ENCODE results near the gene NOXO1. TPM values are rescaled to one million over a fixed set of nuclear protein-coding genes. Genes with fewer than 3 reads are reported as not detected.
"Not testable (repeated sequence)": the region's sequence is repeated elsewhere in the genome, so short reads cannot be mapped to it uniquely, and the experiment has no call there.

NOXO1 gene
- polyA plus RNA-seq, 1 experiment = not detected

GRCh38 chr16:1941162-1942046 lies 39.9 kb downstream of the NOXO1 start:
- ChIA-PET POLR2A (interaction anchor here (0.7 to 1.1 kb wide), 2 partner anchors 18 to 23 kb away, joined by 3 to 6 read pairs; partner anchors contain the start of gene RPS2), CTCF (interaction anchor here (0.5 to 1.4 kb wide), 5 partner anchors 9 to 603 kb away, joined by 3 to 6 read pairs (median 3); no protein-coding TSS in a partner anchor)
- no peak overlapping the region for H3K27ac ChIP-seq (ENCODE audit: low read depth, low read length)
- no peaks in the 10 kb centered on the region; the same call in 1 of the 2 replicates for H3K9me3 ChIP-seq (ENCODE audit: control insufficient read depth, insufficient read depth, low read length)
- H3K4me3 ChIP-seq (ENCODE audit: low read depth, low read length) = peak overlapping the region; percentile 88; the same call in 1 of the 2 replicates
- TF ChIP-seq CTCF (IDR thresholded peaks at IDR 0.05; ENCODE audit: low read depth, low read length) = no peak
- no peaks in the 10 kb centered on the region for H3K27me3 ChIP-seq (ENCODE audit: control insufficient read depth, insufficient read depth, low read length)
- no peak for DNase-seq (ENCODE audit: low read depth, low spot score)

- no peaks in the 10 kb centered on the region for H3K27me3 ChIP-seq (ENCODE audit: control insufficient read depth, insufficient read depth, low read length)
- H3K27ac ChIP-seq (ENCODE audit: low read depth, low read length) = no peak overlapping the region
- no peak for DNase-seq (ENCODE audit: low read depth, low spot score)
- H3K9me3 ChIP-seq (ENCODE audit: control insufficient read depth, insufficient read depth, low read length) = no peaks in the 10 kb centered on the region; the same call in 1 of the 2 replicates
- no peak overlapping the region for H3K4me3 ChIP-seq (ENCODE audit: low read depth, low read length)
- POLR2A ChIA-PET = interaction anchor here (0.7 kb wide), 1 partner anchor 19 kb away, joined by 3 read pairs; no protein-coding TSS in a partner anchor
- CTCF ChIA-PET = interaction anchor here (0.7 to 1.4 kb wide), 3 partner anchors 8 to 85 kb away, joined by 3 to 6 read pairs (median 5); no protein-coding TSS in a partner anchor
- no peak for TF ChIP-seq CTCF (IDR thresholded peaks at IDR 0.05; ENCODE audit: low read depth, low read length)
Measured at GRCh38 chr16:1940273-1941161, 40.8 kb downstream of the NOXO1 start.

GRCh38 chr16:1939833-1940232 lies 41.4 kb downstream of the NOXO1 start:
- H3K27me3 ChIP-seq (ENCODE audit: control insufficient read depth, insufficient read depth, low read length); H3K27ac ChIP-seq (ENCODE audit: low read depth, low read length); DNase-seq (ENCODE audit: low read depth, low spot score); CTCF ChIA-PET; H3K4me3 ChIP-seq (ENCODE audit: low read depth, low read length); POLR2A ChIA-PET; H3K9me3 ChIP-seq (ENCODE audit: control insufficient read depth, insufficient read depth, low read length): not testable (repeated sequence)

GRCh38 chr16:1938910-1939309 lies 42.4 kb downstream of the NOXO1 start:
- POLR2A ChIA-PET = no interaction called here
- H3K27ac ChIP-seq (ENCODE audit: low read depth, low read length) = no peak overlapping the region
- no peaks in the 10 kb centered on the region for H3K27me3 ChIP-seq (ENCODE audit: control insufficient read depth, insufficient read depth, low read length)
- no peaks in the 10 kb centered on the region for H3K9me3 ChIP-seq (ENCODE audit: control insufficient read depth, insufficient read depth, low read length)
- no peak for DNase-seq (ENCODE audit: low read depth, low spot score)
- no peak overlapping the region for H3K4me3 ChIP-seq (ENCODE audit: low read depth, low read length)
- CTCF ChIA-PET = no interaction called here
- TF ChIP-seq CTCF (IDR thresholded peaks at IDR 0.05; ENCODE audit: low read depth, low read length) = no peak

- Histone ChIP-seq H3K27me3 (ENCODE audit: control insufficient read depth, insufficient read depth, low read length) (no peaks in the 10 kb centered on the region), H3K27ac (ENCODE audit: low read depth, low read length) (no peak overlapping the region), H3K9me3 (ENCODE audit: control insufficient read depth, insufficient read depth, low read length) (no peaks in the 10 kb centered on the region), H3K4me3 (ENCODE audit: low read depth, low read length) (no peak overlapping the region)
- CTCF ChIA-PET = no interaction called here
- DNase-seq (ENCODE audit: low read depth, low spot score) = no peak
- TF ChIP-seq CTCF (IDR thresholded peaks at IDR 0.05; ENCODE audit: low read depth, low read length) = no peak
- POLR2A ChIA-PET = no interaction called here
Measured at GRCh38 chr16:1938316-1938715, 43.0 kb downstream of the NOXO1 start.

Measured in AG04450 (cell line).